GM18868 (cell line): ENCODE measurements around the gene MKX.

ENCODE experiments used
- ATAC-seq: cut with Tn5 transposase; IDR thresholded peaks from one replicate; pipeline ENCODE4 v1.9.1; 2021; ENCODE audit warnings: mild to moderate bottlenecking, moderate library complexity; ENCODE audit not compliant: unreplicated experiment

The MKX gene

GRCh38 chr10:27742195-27743011 is 3.2 kb downstream of the MKX start:
- peak; percentile 95 for ATAC-seq

- no peak for ATAC-seq
Observed at GRCh38 chr10:27741173-27742091, 4.2 kb downstream of the MKX start.

DNA sequence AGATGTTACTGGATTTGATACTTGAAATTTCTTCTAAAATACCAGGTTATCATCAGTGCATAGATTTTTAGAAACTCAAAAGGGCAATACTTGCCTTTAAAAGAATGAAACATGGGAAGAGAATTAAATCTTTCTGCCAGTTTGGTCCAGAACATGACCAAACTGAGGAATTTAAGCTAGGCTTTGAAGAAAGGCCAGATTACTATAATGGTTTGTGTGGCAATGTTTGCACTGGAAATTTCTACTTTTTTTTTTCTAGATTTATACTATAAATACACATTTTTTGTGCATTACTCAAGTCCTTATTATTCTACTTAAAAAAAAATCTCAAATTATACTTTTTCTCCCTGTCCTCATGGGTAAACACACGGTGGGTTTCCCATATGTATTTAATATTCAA is 9.2 kb downstream of the MKX start:
- ATAC-seq = no peak

DNA sequence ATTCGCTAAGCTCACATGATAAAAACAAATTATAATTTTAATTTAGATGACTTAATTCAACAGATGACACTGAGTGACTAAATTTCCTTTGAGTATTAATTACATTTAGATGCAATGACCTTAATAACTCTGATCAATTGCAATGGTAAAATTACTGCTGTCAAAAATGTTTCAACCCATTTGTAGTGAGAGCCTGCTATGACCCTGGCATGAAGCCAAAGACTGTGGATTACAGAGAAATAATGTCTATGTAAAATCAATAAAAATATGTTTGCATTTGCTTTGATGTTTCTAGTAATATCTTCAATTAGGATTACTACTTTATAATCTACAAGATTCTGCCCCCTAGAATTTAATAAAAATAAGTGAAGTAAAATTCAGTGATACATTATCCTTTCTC is 15.6 kb downstream of the MKX start:
- no peak for ATAC-seq

GRCh38 chr10:27728338-27728737 is 17.3 kb downstream of the MKX start:
- ATAC-seq = no peak

- ATAC-seq = no peak
Observed at GRCh38 chr10:27724287-27724686, 21.3 kb downstream of the MKX start.

DNA sequence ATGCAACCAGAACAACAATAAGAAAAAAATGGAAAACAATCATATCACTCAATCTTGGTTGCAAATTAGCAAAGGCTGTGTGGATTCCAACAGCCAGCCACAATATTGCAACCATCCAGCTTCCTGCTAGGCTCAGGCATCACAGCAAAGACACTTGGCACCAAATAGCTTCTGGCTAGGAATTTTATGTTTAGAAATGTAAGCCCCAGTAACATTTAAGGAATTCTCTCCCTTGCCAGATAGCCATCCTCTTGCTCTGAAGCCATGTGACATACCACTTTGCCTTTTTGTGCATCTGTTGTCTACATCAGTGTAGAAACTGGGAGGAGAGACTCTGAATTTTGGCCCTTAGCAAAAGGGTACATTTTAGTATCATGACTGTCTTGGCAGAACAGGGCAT is 22.2 kb downstream of the MKX start:
- ATAC-seq = no peak

DNA sequence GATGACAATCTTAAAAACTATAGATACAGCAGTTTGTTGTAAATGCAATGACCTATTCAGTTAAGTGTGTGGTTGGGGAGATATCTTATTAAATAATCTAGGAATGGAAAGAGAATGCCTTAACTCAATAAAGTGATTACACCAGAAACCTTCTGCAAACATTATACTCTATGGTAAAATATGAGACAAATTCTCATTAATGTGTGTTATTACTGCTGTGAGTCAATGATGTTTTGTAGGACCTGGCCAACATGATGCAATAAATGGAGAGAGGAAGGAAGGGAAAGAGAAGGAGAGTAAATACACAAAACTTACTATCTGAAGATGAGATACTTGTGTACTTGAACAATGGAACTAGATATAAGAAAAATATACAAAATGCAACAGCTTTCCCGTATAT is 25.1 kb downstream of the MKX start:
- ATAC-seq = no peak

DNA sequence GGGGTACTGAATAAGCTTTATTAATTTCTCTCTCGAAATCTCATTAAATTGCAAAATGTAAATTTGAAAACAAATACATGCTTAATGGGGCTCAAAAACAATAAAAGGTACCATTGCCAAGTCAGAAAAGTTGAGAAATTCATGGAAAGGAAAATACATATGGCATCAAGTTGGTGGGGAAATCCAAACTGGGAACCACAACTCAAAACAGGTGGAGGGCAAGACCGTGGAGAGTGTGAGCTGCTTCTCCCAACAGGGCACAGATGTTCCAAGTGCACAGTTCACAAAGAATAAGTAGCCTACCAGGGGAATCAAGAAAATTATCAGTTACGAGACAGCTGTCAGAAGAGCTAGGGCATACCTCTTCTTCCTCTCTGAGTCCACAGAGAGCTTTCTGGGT is 26.6 kb downstream of the MKX start:
- no peak for ATAC-seq

- ATAC-seq = no peak
Observed at GRCh38 chr10:27717861-27718260, 27.8 kb downstream of the MKX start.

GRCh38 chr10:27717224-27717623 is 28.4 kb downstream of the MKX start:
- no peak for ATAC-seq

GRCh38 chr10:27716521-27716920 is 29.1 kb downstream of the MKX start:
- ATAC-seq = no peak

- ATAC-seq = no peak
Observed at GRCh38 chr10:27715505-27715904, 30.1 kb downstream of the MKX start.

GRCh38 chr10:27714349-27714748 is 31.3 kb downstream of the MKX start:
- ATAC-seq = no peak

- ATAC-seq = no peak
Observed at GRCh38 chr10:27713941-27714340, 31.7 kb downstream of the MKX start.

- no peak for ATAC-seq
Observed at GRCh38 chr10:27710014-27710413, 35.6 kb downstream of the MKX start.

DNA sequence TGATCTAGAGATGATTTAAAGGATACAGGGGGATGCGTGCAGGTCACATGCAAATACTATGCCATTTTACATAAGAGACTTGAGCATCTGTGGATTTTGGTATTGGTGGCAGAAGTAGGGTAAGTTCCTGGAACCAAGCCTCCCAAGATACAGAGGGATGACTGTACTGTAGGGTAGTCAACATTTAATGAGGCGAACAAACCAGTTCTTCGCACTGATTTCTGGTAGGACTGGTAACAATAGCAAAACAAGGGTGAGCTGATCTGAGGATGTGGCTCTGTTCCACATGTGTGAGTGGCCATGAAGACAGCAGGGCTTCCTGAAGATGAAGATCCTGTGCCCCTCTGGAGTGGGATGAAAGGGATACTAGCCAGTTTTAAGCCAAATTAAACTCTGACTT is 36.3 kb downstream of the MKX start:
- ATAC-seq = no peak

DNA sequence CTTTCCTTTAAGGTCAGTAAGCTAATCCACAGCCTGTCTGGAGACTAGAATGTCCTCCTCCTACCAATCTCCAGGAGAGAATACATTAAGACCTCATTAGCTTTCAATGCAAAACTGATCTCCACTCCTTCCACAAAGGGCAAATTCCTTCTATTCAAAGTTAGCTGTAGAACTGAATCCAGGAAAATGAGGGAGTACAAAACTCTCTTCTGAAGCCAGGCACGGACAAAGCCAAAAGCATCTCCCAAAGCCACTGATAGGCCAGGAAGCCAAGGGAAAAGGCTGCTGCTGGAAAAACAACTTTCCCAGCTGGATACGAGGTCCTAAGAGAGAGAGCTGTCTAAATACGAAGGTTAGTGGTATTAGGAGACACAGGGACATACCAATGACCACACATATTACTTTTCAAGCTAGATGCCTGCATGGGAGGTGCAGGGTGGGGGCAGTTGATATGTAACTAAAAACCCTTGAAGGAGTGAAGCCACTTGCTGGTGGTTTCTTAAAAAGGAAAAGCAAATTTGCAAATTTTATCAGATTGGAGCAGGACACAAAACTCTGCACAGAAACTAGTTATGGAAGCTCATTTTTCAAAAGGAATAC is 43.6 kb downstream of the MKX start:
- ATAC-seq = no peak

DNA sequence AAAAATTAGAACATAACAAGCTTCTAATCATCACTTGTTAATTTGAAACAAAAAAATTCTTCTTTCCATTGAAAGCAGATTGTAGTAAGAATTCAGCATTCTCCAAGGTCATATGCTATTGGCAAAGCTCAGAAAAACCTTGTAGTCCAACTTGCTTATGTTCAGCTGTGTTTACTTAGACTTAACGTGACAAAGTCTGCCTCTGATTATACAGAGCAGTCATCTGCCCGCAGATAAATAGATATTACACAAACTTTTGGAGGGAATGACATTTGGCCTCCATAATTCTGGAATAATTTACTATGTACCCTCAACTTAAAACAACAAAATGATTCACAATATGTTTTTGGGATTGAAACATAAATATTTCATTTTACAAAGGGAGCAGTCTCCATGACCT is 45.8 kb downstream of the MKX start:
- ATAC-seq = no peak

DNA sequence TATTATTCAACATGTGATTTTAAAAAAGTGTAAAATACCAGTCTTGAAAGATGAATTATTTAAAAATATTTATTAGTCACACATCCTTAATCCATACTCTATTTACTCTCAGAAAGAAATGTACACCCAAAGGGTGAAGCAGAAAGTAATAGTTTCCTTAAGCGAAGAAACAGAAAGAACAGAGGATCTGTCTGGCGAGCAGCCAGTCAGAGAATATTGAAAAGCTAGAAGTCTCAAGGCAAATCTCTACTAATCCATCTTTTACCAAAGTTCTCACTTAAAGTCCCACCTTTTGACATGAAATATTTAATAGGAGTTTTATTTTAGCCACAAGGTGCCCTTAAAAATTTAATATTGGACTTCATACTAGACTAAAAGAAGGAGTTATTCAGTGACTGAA is 46.7 kb downstream of the MKX start:
- ATAC-seq = no peak

- ATAC-seq = no peak
Observed at GRCh38 chr10:27696466-27696865, 49.2 kb downstream of the MKX start.

- ATAC-seq = no peak
Observed at GRCh38 chr10:27695706-27696105, 49.9 kb downstream of the MKX start.
